ENCODE results near the gene FOXP1. TPM values are rescaled to one million over a fixed set of nuclear protein-coding genes. Genes with fewer than 3 reads are reported as not detected.

The FOXP1 gene
- total and polyA plus RNA-seq, 8 donors = 12.3 to 215 (median 117) TPM

DNA sequence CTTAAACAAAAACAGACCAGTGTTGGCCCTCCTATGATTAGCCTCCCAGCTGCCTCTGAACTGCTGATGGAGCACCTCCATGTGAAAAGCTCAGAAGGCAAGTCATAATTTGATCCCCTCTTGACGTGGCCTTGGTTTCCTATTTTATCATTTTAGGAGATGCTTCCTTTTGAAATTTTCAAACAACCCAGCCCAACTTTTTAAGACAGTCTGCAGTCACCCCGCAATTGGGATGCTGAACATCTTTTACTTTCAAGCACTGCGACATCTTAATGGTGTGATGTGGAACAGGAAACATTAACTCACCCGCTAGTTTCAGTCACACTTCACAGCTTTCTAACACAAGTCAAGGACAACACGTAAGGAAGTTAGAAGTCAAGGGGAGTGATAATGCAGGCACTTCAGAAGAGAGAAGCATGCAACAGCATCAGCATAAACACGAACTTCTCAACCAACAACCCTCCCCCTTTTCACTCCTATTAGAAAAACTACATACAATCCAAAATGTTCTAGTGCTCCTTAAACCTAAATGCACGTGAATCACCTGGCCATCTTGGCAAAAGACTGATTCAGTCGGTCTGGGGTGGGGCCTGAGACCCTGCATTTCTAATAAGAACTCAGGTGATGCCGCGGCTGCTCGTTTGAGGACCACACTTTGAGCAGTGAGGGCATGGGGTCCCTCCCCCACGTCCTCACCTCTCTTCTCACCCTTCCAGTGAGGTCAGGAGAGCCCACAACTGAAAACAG is 161.5 kb downstream of the FOXP1 start:
- H3K36me3 ChIP-seq = no peaks in the 10 kb centered on the region
- no peaks in the 10 kb centered on the region for H3K27me3 ChIP-seq
- H3K4me3 ChIP-seq = no peak overlapping the region
- no peaks in the 10 kb centered on the region for H3K9me3 ChIP-seq
- peaks cover 0 to 26% (median 14%) of the 10 kb centered on the region in 4 donors for H3K4me1 ChIP-seq
- intact Hi-C loops (cut with DNase I; ENCODE audit: low total_unique reads) = no loop called here
- peak in 1 of 2 donors; percentile 50 for DNase-seq
- no peak overlapping the region for H3K27ac ChIP-seq
- TF ChIP-seq, protein P1, sequence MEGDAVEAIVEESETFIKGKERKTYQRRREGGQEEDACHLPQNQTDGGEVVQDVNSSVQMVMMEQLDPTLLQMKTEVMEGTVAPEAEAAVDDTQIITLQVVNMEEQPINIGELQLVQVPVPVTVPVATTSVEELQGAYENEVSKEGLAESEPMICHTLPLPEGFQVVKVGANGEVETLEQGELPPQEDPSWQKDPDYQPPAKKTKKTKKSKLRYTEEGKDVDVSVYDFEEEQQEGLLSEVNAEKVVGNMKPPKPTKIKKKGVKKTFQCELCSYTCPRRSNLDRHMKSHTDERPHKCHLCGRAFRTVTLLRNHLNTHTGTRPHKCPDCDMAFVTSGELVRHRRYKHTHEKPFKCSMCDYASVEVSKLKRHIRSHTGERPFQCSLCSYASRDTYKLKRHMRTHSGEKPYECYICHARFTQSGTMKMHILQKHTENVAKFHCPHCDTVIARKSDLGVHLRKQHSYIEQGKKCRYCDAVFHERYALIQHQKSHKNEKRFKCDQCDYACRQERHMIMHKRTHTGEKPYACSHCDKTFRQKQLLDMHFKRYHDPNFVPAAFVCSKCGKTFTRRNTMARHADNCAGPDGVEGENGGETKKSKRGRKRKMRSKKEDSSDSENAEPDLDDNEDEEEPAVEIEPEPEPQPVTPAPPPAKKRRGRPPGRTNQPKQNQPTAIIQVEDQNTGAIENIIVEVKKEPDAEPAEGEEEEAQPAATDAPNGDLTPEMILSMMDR (IDR thresholded peaks at IDR 0.05) = no peak
- TF ChIP-seq POLR2A (IDR thresholded peaks at IDR 0.05) (no peak), EP300 (IDR thresholded peaks at IDR 0.05) (no peak), POLR2AphosphoS5 (IDR thresholded peaks at IDR 0.05) (no peak)
- 76 to 86% (median 79%) methylated on average over 12 of the region's 12 CpGs for WGBS, 5 donors

DNA sequence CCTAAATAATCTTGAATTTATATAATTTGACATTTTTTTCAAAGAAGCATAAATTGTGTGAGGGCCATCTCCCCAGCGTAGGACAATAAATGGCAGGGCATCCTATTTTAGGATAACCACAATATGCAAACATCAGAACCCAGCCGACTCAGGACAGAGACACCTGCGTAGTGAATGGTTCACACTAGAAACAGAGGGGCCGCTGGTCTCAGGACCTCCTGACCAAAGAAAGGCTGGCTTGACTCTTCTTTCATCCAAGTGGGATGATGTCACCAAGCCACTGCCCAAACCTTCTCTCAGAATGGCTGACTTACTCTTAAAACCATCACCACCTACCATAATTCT is 162.1 kb downstream of the FOXP1 start:
- intact Hi-C loops (cut with DNase I; ENCODE audit: low total_unique reads) = no loop called here
- DNase-seq = no peak
- Histone ChIP-seq H3K4me1 (peaks cover 0 to 26% (median 14%) of the 10 kb centered on the region in 4 donors), H3K36me3 (no peaks in the 10 kb centered on the region), H3K27me3 (no peaks in the 10 kb centered on the region), H3K4me3 (no peak overlapping the region), H3K9me3 (no peaks in the 10 kb centered on the region), H3K27ac (no peak overlapping the region)
- TF ChIP-seq EP300 (IDR thresholded peaks at IDR 0.05) (no peak), POLR2A (IDR thresholded peaks at IDR 0.05) (no peak), POLR2AphosphoS5 (IDR thresholded peaks at IDR 0.05) (no peak)
- TF ChIP-seq, protein P1 (IDR thresholded peaks at IDR 0.05) = no peak
- WGBS, 5 donors = 87 to 97% (median 94%) methylated on average over 4 of the region's 4 CpGs

DNA sequence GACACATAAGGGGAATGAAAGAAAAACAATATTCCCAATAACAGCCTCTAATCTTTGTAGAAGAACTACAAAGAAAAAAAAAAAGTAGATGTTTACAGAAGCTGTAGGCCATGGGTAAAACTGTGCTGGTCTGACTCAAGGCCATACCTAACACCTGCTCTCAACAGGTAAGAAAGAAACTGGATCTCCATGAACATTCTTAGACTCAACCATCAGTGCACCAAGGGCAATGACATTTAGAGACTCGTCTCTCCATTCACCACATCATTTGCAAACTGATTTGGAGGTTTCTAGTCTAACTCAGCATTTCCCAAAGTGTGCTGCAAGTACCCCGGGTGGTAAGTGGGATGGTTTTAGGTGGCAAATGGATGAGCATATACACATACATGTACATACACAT is 164.2 kb downstream of the FOXP1 start:
- peak in 1 of 2 donors; percentile 43 for DNase-seq
- Histone ChIP-seq H3K27ac (no peak overlapping the region), H3K9me3 (no peaks in the 10 kb centered on the region), H3K4me3 (no peak overlapping the region), H3K27me3 (no peaks in the 10 kb centered on the region), H3K4me1 (peaks cover 0 to 19% (median 12%) of the 10 kb centered on the region in 4 donors), H3K36me3 (no peaks in the 10 kb centered on the region)
- intact Hi-C loops (cut with DNase I; ENCODE audit: low total_unique reads) = no loop called here
- 78 to 84% (median 82%) methylated on average over 2 of the region's 2 CpGs for WGBS, 5 donors
- TF ChIP-seq, protein P1 (IDR thresholded peaks at IDR 0.05) = no peak
- TF ChIP-seq EP300 (IDR thresholded peaks at IDR 0.05) (no peak), POLR2AphosphoS5 (IDR thresholded peaks at IDR 0.05) (no peak), POLR2A (IDR thresholded peaks at IDR 0.05) (no peak)

DNA sequence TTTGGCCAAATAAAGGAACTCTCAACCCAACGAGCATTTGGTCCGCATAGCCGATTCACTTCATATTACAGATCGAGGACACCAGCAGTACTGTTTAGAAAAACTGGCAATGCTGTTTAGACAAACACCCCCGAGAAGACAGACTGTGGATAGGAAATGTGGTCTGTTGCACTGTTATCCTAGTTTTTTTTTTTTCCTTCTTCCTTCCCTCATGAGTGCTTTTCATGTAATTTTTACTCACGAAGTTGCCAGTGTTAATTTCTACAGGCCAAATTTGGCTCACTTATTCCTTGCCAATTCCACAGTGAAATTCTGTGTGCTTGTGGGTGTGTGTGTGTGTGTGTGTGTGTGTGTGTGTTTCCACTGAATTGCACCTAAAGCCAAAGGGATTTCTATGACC is 165.7 kb downstream of the FOXP1 start:
- H3K27ac ChIP-seq = no peak overlapping the region
- H3K4me3 ChIP-seq = no peak overlapping the region
- peaks cover 0 to 10% (median 7%) of the 10 kb centered on the region in 4 donors for H3K4me1 ChIP-seq
- no peaks in the 10 kb centered on the region for H3K27me3 ChIP-seq
- no peak for TF ChIP-seq POLR2AphosphoS5 (IDR thresholded peaks at IDR 0.05)
- no peak for TF ChIP-seq POLR2A (IDR thresholded peaks at IDR 0.05)
- TF ChIP-seq EP300 (IDR thresholded peaks at IDR 0.05) = no peak
- TF ChIP-seq, protein P1 (IDR thresholded peaks at IDR 0.05) = no peak
- no peak for DNase-seq
- H3K36me3 ChIP-seq = no peaks in the 10 kb centered on the region
- intact Hi-C loops (cut with DNase I; ENCODE audit: low total_unique reads) = no loop called here
- 63 to 74% (median 69%) methylated on average over 6 of the region's 6 CpGs for WGBS, 5 donors
- H3K9me3 ChIP-seq = no peaks in the 10 kb centered on the region
